GM18520 (cell line): ENCODE data around the gene RUNX1.

Experiments
- ATAC-seq: cut with Tn5 transposase; IDR thresholded peaks from one replicate; pipeline ENCODE4 v1.9.1; 2021; ENCODE audit not compliant: unreplicated experiment

Gene RUNX1

DNA sequence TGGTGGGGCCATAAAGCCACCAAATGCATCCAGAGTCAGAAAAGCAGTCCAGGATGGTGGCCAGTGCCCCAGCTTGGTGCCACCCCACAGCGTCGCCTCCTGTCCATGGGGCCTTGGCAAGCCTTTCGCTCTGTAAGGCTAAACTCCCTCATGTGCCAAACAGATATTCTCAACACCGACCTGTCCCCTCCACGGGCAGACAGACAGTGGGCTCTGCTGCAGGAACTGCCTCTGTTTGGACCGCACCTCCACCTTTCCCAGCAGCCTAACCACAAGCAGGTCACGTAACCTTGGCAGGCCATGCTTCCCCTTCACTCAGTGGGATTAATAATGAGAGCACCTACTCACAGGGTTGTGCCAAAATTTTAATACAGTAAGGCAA is 11.7 kb downstream of the RUNX1 start:
- ATAC-seq = no peak

DNA sequence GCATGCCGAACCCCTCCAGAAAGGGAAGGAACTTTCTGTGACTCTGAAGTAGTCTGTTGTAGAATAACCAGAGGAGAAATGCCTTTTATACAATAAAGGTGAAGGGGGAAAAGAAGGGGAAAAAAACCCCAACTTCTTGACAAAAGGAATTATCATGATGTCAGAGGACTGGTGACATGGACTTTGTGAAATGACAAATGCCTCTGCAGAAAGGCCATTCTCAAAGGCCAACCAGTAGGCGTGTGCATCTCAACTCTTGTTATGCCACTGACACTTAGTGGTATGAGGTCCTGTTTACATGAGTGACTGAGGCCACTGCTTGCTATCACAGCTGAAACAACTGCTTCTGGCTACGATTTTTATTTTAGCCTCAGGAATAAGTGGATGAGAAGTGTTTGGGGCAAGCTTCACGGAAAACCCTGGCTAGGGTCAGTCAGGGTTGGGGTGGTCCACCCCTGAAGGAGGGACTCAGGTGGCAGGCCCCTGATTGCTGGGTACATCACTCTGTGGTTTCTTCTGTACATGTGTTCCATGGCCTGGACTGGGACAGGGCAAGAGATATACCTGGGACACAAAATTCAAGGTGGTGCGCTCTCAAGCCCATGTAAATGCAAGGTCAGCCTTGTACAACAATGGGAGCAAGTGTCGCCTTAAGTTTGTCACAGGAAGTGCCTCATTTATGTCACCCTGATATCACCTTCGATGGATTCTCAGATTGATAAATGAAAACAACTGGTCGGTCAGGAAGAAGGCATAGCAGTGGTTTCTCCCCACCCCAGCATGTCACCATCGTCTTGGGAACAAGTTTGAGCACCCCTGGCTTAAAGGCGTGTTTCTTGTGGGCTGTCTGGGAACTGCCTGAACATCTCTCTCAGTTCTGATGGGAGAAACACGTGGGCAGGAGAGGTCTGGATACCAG is 12.4 kb downstream of the RUNX1 start:
- ATAC-seq = no peak

DNA sequence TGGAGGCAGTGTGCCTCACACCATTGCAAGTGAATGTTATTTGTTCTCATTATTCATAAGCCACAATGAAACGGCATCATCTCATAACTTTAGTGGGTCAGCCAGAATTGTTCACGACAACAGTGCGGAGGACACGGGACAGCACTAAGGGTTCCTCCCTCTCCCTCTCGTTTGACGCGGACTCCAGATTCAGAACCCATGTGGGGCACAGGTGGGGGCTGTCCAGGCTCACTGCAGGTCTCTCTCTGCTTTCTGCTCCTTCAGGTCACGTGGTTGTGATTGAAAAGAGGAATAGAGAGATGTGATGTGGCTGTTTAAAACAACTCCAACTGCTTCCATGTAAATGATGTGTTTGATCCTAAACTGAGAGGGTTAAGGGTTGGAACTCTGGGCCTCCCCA is 13.5 kb downstream of the RUNX1 start:
- no peak for ATAC-seq

DNA sequence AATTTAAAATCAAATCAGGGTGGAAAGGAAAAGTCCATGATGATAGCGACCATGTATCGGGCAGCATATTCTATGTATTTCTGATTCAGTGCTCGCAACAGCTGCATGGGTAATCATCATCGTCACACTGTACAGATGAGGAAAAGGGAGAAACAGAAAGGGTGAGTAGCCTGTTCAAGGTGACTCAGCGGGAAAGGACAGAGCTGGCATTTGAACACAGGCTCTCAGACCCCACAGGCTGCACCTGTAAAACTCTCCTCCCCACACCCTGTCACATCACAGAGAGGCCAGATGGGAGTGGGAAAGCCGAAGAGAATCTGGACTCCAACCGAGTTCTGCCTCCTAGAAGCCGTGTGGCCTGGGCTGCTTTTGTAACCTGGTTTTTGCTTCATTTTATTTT is 14.0 kb downstream of the RUNX1 start:
- ATAC-seq = no peak

DNA sequence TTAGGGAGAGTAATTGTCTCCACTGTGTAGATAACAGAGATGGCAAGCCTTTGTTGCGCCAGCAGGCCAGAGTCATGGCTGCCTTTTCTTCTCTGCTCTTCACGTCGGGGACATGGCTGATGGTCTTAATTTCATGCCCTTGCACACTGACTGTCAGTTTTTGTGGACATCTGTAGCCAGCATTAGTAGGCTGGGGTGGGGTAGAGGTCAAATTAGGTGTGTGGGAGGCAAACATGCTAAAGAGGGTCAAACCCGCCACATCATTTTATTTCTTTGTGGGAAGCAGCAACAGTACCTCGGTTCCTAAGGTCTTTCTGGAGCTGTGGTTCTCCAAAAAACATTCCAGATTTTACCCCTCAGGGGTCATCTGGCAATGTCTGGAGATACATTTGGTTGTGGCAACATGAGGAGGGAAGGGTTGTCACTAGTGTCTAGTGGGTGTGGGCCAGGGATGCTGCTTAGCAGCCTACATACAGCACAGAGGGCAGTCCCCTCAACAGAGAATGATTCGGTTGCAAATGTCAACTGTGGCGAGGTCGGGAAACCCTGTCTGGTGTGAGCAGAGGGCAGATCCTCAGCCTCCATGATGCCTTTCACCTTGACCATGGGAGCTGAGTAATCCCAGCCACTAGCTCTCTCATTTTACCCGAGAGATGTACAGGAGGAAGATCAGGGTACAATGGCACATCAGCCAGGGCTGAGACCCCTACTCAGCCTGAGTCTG is 14.7 kb downstream of the RUNX1 start:
- ATAC-seq = no peak

DNA sequence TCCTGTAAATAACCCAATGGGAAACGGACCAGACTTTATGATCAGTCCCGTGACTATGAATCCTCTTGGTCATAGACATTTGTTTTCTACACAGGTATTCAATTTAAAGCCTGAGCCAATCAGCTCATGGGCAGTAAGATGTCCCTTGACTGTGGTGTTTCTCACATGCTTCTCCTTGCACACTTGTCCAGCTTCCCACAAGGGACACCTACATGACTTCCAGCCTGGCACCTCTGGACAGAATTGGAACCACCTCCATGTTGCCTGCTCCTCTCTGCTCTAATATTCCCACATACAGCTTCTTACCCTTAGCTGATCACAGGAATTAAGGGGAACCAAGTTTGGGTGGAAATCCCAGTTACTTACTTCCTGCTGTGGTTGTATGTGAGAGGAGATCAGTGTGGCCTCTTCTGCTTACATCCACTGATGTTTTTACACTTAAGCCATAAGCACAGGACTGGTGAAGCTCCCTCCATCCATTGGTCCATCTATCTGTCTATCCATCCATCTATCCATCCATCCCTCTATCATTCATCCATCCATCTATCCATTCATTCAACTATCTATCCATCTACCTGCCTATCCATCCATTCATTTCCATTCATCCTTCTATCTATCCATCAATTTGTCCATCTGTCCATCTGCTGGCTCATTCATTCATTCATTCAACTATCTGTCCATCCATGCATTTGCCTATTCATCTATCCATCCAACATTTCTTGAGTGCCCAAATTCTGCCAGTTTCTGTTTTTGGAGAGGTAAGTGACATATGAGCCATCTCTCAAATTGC is 16.4 kb downstream of the RUNX1 start:
- ATAC-seq = no peak

DNA sequence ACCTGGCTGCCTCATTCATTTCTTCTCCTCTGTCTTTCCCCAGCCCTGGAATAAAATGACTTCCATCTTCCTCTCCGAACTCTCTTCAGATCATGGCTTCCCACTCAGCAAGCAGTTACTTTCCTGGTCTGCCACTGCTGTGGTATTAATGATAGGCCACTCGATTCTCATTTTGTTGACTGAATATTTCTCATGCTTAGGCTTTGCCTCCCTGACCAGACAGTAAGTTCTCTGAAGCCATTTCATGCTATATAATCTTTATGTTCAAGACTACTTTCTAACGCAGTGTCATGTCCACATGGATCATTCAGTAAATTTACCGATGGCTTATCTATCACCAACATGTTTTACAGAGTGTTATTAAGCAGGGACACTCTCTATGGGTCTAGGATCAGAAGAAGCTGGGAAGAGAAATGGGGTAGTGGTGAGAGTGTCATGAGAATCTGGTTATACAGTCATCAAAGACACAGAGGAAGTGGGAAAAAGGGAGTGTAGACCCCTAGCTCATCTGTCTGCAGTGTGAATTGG is 20.6 kb downstream of the RUNX1 start:
- no peak for ATAC-seq

DNA sequence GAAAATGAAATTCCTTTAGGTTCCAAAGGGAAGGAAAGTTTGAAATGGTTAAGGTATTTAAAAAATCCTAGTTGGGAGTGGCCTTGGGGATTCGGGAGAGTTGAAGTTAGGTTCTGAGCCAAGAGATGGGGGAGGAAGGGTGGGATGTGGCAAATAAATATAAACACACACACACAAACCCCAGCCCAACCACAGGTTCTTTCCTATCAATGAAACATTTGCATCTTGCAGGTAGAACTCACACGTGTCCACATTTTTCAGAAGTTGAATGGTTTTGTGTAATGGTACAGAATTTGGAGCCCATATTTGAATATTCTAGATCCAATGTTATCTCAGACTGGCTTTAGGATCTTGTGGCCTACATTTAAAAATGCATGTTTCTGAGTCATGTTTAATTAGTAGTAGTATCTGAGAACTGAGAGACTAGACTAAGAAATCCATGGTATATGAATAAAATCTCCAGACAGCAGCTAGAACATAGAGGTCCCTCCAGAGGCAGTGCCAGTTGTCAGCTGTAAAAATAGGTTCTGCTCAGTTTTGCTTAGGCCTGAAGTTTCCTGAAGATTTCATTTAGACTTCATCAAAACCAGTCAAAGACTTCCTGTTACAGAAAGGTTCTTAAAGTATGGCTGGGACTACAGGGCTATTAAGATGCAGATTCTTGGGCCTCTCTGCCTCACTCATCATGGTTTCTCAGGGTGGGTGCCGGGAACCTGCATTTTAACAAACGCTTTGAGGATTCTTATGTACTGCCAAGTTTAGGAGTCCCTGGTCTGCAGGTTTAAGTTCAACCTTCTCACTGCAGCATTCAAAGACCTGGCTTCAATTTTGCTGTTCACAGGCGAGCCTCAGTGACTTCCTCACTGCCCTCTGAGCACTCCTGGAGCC is 21.3 kb downstream of the RUNX1 start:
- no peak for ATAC-seq

DNA sequence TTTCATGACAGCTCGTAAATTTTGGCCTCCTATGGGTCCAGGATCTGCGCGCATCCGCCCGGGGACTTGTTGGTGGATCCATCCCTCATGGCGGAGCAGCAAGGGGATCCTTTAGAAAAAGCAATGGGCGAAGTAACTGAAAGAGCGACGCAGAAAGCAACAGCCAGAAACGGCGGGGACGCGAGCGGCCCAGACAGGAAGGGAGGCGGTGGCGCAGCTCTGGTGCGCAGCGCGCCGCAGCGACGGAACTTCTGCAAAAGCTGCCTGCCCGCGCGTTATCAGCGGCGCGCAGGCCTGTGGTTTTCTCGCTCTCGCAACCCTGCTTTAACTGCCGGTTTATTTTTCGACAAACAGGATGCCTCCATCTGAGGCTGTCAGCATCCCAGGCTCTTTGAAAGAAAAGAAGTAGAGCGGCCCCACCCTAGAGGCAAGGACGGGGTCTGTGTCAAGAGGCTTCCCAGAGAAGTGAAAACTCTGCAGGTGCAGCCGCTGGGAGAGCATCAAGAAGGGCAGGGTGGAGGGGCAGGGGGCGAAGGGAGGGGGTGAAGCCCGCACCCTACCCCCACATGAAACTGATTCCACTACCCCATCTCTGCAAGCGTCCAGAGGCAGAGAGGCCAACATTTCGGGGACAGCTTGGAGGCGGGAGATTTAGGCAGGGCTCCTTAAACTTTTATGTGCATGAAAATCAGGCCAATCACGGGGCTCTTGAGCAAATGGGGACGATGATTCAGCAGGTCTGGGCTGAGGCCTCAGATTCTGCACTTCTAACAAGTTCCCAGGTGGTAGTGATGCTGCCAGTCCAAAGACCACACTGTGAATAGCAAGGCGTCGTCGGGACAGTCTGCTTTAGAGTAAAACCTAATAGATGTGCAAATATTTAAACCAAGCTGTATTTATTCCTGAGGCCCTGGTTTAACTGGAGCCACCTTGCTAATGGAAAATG is 22.2 kb downstream of the RUNX1 start:
- peak; percentile 51 for ATAC-seq

DNA sequence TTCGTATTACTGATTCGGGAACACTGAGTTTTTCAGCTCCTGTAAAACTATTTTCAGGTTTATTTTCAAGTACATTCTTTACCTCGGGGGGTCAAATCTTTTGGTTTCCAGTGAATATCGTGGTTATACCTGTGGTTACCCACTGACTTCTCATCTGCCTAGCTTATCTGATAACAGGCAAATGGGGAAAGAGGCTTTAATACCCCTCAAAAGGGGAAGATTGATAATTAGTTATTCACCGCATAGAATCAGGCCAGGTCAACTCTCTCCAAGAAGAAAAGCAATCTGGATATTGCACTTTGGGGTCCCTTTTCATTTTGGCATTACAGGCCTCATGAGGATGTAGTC is 23.0 kb downstream of the RUNX1 start:
- no peak for ATAC-seq

DNA sequence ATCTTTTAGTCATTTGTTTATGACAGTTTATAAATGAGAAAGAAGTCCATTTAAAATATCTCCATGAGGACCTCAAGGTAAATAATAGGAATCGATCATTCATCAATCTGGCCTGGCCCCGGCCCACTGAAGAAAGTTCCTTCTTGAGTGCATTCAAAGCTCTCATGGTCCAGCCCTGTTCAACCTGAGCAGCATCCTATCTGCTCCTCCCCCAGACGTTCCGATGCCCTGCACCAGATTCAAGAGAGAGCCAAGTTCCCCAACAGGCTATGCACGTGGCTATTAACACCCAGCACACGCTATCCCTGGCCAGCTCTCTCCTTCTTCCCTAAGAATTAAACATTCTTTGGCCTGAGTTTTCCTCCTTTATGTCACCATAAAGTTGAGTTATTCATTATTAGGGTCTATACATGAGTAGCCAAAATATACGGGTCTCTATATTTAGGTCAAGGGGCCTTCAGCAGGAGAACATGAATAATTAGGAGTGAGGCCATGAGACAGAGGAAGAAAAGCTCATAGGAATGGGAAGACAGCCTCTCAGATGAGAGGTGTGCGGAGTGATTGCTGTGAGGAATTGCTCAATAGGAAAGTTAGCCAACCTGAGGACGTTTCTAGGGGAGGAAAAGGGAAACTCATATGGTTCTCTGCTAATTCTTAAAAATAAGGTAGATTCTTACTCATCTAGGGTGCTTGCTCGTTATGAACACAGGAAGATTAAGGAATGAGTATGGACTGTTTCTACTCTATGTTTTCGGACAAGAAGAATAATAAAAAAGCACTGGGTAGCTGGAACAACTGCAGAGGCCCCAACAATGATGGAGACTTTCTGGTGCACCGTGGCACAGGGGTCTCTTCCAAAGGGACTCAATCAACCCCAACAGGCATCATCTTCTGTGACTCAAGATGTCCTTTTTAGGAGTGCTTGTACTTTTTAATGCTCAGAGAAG is 23.6 kb downstream of the RUNX1 start:
- no peak for ATAC-seq

DNA sequence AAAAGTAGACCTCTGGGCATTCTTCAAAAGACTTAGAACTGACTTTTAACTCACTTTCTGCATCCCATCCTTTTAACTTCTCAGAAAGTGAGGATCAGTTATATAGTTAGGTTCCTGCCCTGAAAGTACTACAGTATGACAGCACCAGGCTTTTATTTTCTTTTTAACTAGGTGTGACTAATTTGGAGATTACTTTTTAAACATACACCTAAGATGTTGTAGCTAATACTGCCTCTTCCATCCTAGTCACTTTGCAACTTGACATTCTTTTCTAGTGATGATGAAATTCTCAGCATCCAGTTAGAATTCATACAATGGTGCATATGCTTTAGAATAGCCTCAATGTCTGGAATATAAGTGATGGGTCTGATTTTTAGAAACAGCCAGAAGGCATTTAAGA is 24.6 kb downstream of the RUNX1 start:
- ATAC-seq = no peak

DNA sequence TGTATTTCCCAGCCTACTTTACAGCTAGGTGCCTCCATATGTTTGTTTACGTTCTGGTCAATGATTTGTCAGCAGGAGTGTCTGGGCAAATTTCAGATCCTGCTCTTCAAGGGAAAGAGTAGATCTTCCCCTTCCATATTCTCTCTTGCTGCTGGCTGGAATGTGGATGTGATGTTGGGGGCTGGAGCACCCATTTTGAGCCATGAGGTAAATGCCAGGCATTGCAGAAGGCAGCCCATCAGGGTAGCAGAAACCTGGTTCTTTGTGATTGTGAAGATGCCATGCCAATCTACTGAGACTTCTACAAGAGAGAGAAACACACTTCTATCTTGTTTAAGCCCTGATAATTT is 25.1 kb downstream of the RUNX1 start:
- ATAC-seq = no peak

DNA sequence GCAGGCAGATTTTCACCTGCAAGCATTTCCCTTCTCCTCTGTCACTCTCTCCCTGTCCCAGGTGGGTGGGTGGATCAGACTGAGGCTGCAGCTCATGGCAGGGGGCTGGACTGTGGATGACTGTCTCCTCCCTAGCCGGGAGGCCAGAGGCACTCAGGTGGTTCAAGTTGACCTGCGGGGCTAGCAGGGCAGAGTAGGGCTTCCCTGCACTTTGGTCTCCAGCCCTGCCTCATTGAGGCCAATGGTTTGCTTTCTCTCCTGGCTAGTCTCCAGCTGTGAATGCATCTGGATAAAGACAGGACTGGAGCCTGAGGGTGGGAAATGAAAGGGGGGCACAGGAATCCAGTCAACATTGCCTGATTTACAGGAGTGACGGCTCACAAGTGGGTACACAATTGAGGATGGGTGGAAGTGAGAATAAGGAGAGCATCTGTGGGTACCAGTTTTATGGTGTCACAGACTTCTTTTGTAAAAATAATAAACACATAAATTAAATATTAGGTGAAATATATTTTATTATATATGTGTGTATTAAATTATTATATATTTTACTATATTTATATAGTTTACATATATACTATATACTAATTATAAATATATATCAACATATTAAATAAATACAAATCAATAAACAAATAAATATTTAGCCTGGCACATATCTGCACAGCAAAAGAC is 25.6 kb downstream of the RUNX1 start:
- ATAC-seq = no peak

DNA sequence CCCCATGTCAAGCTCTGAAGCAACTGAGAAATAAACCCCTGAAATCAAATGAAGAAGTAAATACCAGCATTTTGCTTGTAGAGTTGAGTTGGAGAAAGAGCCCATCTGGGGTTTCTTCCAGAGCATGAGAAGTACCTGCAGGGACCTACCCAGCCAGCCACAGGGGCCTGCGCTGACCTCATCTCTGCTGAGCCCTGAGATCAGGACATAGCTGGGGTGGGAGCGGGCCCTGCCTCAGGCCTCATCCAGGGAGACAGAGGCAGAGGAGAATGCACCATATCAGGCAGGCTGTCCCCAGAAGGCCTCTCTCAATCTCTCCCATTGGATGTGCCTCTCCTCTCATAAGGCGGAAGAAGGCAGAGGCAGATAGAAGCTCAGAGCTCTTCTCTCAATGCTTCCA is 27.6 kb downstream of the RUNX1 start:
- ATAC-seq = no peak

DNA sequence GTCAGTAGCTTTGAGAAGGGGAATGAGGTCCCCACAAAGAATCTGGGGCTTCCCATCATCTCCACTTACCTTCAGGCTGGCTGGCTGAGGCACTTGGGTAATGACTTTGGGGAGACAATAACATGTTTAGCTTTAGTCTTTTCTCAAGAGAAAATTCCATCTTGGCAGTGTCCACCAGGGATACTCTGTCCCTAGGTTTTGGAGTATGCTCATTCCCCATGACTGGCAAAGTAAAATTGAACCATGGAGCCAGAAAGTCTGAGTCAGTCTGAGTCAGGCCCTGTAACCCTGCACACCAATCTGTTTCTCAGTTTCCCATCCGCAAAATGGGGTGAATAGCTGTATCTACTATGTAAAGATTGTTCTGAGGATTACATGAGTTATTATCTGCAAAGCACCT is 28.2 kb downstream of the RUNX1 start:
- no peak for ATAC-seq

DNA sequence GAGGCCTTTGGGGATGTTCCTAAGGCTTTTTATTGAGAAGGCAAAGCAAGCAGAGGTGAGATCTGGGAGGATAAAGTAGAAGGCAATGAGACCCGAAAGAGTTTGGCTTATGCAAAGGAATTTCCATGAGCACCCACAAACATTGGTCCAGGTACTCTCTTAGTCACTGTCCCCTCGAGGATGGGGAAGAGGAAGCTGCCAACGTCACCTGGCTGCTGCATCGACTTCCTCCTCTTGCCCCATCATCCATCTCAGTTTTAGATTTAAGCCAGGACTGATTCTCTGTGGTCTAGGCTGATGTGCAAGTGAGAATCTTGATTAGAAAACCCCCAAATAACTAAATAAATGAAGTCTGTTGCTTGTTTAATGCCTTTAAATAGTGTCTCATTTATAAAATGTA is 28.7 kb downstream of the RUNX1 start:
- ATAC-seq = no peak

DNA sequence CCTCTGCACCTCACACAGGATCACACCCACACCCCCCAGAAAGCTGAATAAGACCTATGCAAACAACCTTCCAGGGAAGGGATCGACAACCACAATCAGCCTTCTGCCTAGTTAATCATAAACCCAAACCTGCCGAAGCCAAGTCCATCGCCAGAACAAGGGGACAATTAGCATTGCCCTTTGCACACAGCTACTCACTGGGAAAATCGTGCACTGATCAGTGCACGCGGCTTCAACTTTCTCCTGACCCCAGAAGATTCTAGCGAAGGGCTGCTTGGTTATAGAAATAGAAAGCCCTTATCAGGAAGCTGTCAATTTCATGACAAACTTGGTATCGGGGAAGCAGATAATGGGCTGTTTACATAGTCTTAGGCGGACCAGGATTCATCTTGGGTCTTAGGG is 29.5 kb downstream of the RUNX1 start:
- ATAC-seq = no peak
